GM12874 (cell line): ENCODE data around the gene MAOB.

Source experiments
- CTCF ChIP-seq: IDR thresholded peaks from 2 replicates; pipeline ENCODE4 v1.5.1; 2011; ENCODE audit warnings: low read depth, mild to moderate bottlenecking, control low read depth, low read length, moderate library complexity; ENCODE audit not compliant: insufficient read depth

The MAOB gene

DNA sequence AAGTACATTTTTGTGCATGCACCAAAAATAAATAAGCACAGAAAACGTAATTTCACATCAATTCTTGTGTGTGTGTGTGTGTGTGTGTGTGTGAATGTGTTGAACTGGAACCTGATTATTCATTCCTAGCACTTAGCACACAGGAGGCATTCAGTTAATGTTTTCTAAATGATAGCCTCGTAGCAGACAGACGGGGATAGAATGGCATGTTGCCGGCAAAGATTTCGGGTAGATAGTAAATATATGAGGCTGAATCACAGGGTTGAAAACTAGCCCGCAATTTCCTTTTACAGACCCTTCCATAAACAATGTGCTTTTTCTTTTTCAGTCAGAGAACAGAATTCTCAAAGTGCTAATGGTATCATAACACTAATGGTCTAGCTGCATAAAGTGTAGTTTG, 13.5 kb downstream of the MAOB start:
- TF ChIP-seq CTCF: no peak

DNA sequence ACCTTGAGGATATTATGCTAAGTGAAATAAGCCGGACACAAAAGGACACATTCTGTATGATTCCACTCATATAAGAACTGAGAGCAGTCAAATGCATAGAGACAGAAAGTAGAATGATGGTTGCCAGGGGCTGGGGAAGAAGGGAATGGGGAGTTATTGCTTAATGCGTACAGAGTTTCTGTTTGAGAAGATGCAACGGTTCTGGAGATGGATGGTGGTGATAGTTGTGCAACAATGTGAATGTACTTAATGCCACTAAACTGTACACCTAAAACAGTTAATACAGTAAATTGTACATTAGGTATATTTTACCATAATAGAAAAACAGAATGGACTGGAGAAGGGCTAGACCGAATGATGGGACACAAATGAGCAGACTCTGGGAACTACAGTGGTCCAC, 15.8 kb downstream of the MAOB start:
- TF ChIP-seq CTCF: no peak

- no peak for TF ChIP-seq CTCF
These were observed 16.5 kb downstream of the MAOB start for GRCh38 chrX:43865791-43866190.

DNA sequence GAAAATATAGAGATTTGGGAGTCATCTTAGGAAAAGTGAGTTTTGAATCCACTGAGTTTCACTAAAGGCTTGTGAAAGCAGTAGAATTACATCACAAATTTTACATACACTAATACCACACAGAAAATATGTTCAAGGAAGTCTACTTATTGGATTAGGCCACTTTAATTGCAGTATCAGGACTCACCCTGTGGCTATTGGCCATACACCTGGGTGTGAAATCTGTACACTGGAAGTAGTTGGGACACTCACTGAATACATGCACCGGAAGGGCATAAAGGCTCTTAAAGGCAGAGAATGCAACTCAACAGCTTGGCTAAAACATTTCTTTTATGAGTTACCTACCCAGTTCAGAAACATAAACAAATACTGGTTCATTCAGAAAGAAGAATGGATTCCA, 19.8 kb downstream of the MAOB start:
- no peak for TF ChIP-seq CTCF

DNA sequence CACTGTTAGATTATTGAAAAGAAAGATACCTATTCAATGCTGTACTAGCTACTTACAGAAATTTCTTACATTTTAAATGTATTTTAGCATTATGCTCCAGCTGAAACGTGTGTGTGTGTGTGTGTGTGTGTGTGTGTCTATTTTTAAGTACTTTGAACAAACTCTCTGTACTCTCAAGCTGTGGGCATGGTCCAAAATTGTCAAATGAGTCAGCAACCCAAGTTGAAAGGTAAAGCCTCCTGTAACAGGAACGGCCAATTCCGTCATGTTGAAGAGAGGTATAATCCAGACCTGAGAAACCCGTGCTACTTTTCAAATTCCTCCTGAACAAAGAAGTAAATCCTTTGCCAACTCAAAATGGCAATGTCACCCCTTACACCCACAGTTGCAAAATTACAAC, 20.5 kb downstream of the MAOB start:
- no peak for TF ChIP-seq CTCF

DNA sequence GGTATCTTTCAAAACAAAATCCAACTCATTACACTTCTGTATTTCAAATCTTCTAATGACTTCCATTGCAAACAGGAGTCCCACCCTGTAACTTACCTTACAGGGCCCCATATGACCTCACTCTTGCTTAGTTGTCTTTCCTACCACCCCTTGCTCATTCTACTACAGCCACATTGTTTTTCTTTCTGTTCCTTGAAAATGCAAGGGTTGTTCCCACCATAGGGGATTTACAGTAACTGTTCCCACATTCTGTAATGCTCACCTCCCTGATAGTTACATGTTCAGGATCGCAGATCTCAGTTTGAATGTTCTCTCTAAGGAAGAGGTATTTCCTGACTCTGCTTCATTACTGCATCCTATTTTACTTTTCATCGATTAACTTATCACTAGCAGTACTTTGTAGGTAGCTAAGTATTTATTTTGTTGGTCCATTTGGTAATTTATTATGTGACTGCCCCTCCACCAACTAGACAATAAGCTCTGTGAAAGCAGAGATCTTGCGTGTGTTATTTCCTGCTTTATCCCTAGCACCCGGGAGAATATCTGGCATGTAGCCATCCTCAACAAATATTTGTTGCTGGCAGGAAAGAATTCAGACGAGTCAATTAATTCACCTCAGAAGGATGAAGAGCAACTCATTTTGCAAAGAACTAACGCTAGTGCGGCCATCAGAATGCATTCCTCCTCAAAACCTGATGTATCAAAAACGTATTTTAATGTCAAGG, 21.4 kb downstream of the MAOB start:
- no peak for TF ChIP-seq CTCF

GRCh38 chrX:43853225-43853828, 28.9 kb downstream of the MAOB start:
- no peak for TF ChIP-seq CTCF
